IMR-90 (cell line): ENCODE data around the gene E4F1. TPM values are rescaled to one million over a fixed set of nuclear protein-coding genes. Genes with fewer than 3 reads are reported as not detected.

ENCODE experiments used
- ATAC-seq: fragments of 200-7000 bp; cut with Tn5 transposase; 2 replicates; pipeline ENCODE4 v1.9.1; 2020; ENCODE audit warnings: low read depth, mild to moderate bottlenecking, moderate library complexity
- BruUV-seq: library from RNA; stranded (reverse); fragments of 400-500 nt; replicated peaks from 2 replicates; lab custom pipeline; 2021; lab: Mats Ljungman, UMichigan
- CTCF ChIA-PET: fragments of 300-600 bp; formaldehyde crosslinking; extraction: SDS; loops from one replicate; lab custom pipeline; 2021; ENCODE audit warnings: antibody characterized with exemption; lab: Yijun Ruan, JAX
- POLR2A ChIA-PET: fragments of 300-600 bp; sonication (Branson Sonifier 250); formaldehyde crosslinking; loops from one replicate; lab custom pipeline; 2022; ENCODE audit warnings: antibody characterized with exemption; ENCODE audit not compliant: unreplicated experiment; lab: Charles Lee
- DNase-seq: peaks from one replicate; pipeline ENCODE4 v3.0.0; 2013
- H2AFZ ChIP-seq: replicated peaks from 2 replicates; pipeline ENCODE3; 2013; ENCODE audit warnings: low read length, mild to moderate bottlenecking; ENCODE audit not compliant: poor library complexity
- H2AK5ac ChIP-seq: 2 replicates; pipeline ENCODE4 v1.6.1; 2013; ENCODE audit warnings: low read depth, low read length, inconsistent platforms
- H2AK9ac ChIP-seq: replicated peaks from 2 replicates; pipeline ENCODE3; 2013; ENCODE audit warnings: mild to moderate bottlenecking, low read depth, low read length, moderate library complexity; ENCODE audit not compliant: poor library complexity
- H2BK120ac ChIP-seq: 2 replicates; pipeline ENCODE4 v1.6.1; 2013; ENCODE audit warnings: low read depth, low read length, inconsistent platforms
- H2BK15ac ChIP-seq: 3 replicates; pipeline ENCODE4 v1.6.1; 2013; ENCODE audit warnings: low read depth, low read length, inconsistent platforms
- H2BK20ac ChIP-seq: 2 replicates; pipeline ENCODE4 v1.6.1; 2013; ENCODE audit warnings: low read depth, mild to moderate bottlenecking, inconsistent platforms, low read length, moderate library complexity
- H2BK5ac ChIP-seq: 2 replicates; pipeline ENCODE4 v1.6.1; 2013; ENCODE audit warnings: mild to moderate bottlenecking, low read depth, low read length, inconsistent platforms; ENCODE audit not compliant: poor library complexity, severe bottlenecking
- H3K14ac ChIP-seq: replicated peaks from 2 replicates; pipeline ENCODE4 v1.6.1; 2013; ENCODE audit warnings: low read depth, low read length, inconsistent platforms
- H3K18ac ChIP-seq: 2 replicates; pipeline ENCODE4 v1.6.1; 2013; ENCODE audit warnings: low read depth, low read length, control low read depth
- H3K23ac ChIP-seq: 2 replicates; pipeline ENCODE4 v1.6.1; 2013; ENCODE audit warnings: low read depth, low read length, inconsistent platforms
- H3K27ac ChIP-seq: 2 replicates; pipeline ENCODE4 v1.5.1; 2013; ENCODE audit warnings: mild to moderate bottlenecking, control low read depth, low read length; ENCODE audit not compliant: insufficient read depth
- H3K27me3 ChIP-seq: 2 replicates; pipeline ENCODE4 v1.6.1; 2013; ENCODE audit warnings: low read length; ENCODE audit not compliant: control insufficient read depth, insufficient read depth
- H3K36me3 ChIP-seq: 2 replicates; pipeline ENCODE4 v1.6.1; 2013; ENCODE audit warnings: low read length, mixed read lengths; ENCODE audit not compliant: control insufficient read depth, insufficient read depth
- H3K4ac ChIP-seq: 2 replicates; pipeline ENCODE4 v1.6.1; 2013; ENCODE audit warnings: low read depth, low read length, inconsistent platforms
- H3K4me1 ChIP-seq: 2 replicates; pipeline ENCODE4 v1.6.1; 2013; ENCODE audit warnings: low read length, mixed read lengths; ENCODE audit not compliant: control insufficient read depth, insufficient read depth
- H3K4me2 ChIP-seq: 2 replicates; pipeline ENCODE4 v1.6.1; 2013; ENCODE audit warnings: low read depth, mild to moderate bottlenecking, control low read depth, low read length, moderate library complexity
- H3K4me3 ChIP-seq: 2 replicates; pipeline ENCODE4 v1.5.1; 2013; ENCODE audit warnings: low read depth, mild to moderate bottlenecking, control low read depth, low read length, moderate library complexity; ENCODE audit not compliant: insufficient read depth
- H3K56ac ChIP-seq: 2 replicates; pipeline ENCODE4 v1.6.1; 2013; ENCODE audit warnings: low read length, inconsistent platforms; ENCODE audit not compliant: insufficient read depth; ENCODE audit errors: extremely low read depth
- H3K79me1 ChIP-seq, 2 experiments: 2 replicates each; pipeline ENCODE4 v1.6.1; 2013; ENCODE audit warnings: low read length in 2 of 2, inconsistent platforms in 1 of 2, low read depth in 1 of 2
- H3K9ac ChIP-seq: 2 replicates; pipeline ENCODE4 v1.6.1; 2013; ENCODE audit warnings: low read depth, low read length, control low read depth
- H3K9me1 ChIP-seq: 2 replicates; pipeline ENCODE4 v1.6.1; 2013; ENCODE audit warnings: low read length, inconsistent platforms; ENCODE audit not compliant: insufficient read depth
- H3K9me3 ChIP-seq: 2 replicates; pipeline ENCODE4 v1.6.1; 2013; ENCODE audit warnings: low read length; ENCODE audit not compliant: control insufficient read depth, insufficient read depth
- H4K20me1 ChIP-seq: 2 replicates; pipeline ENCODE4 v1.6.1; 2013; ENCODE audit warnings: low read length, inconsistent platforms; ENCODE audit not compliant: insufficient read depth
- H4K5ac ChIP-seq: 2 replicates; pipeline ENCODE4 v1.6.1; 2013; ENCODE audit warnings: mild to moderate bottlenecking, low read depth, low read length, control low read depth
- H4K8ac ChIP-seq, 2 experiments: 2 replicates each; pipeline ENCODE4 v1.6.1; 2013; ENCODE audit warnings: low read depth in 2 of 2, low read length in 2 of 2, control low read depth in 1 of 2, inconsistent platforms in 1 of 2
- H4K91ac ChIP-seq: 2 replicates; pipeline ENCODE4 v1.6.1; 2013; ENCODE audit warnings: low read depth, low read length, inconsistent platforms; ENCODE audit not compliant: insufficient read depth
- CEBPB ChIP-seq: IDR thresholded peaks from 2 replicates; pipeline ENCODE4 v1.6.1; 2012; ENCODE audit warnings: low read depth, low read length, improper control_type of control experiment
- CHD1 ChIP-seq: IDR thresholded peaks from 2 replicates; pipeline ENCODE4 v1.6.1; 2012; ENCODE audit warnings: low read depth, low read length, improper control_type of control experiment
- FOS ChIP-seq: fragments of 150-350 bp; IDR thresholded peaks from 2 replicates; pipeline ENCODE4 v1.6.1; 2016; ENCODE audit warnings: low read depth, low read length
- MAFK ChIP-seq: IDR thresholded peaks from 2 replicates; pipeline ENCODE4 v1.6.1; 2012; ENCODE audit warnings: low read depth, low read length, improper control_type of control experiment
- MAZ ChIP-seq: IDR thresholded peaks from 2 replicates; pipeline ENCODE4 v1.6.1; 2012; ENCODE audit warnings: low read depth, mild to moderate bottlenecking, low read length, improper control_type of control experiment, moderate library complexity, borderline replicate concordance
- MXI1 ChIP-seq: IDR thresholded peaks from 2 replicates; pipeline ENCODE4 v1.6.1; 2012; ENCODE audit warnings: low read depth, mild to moderate bottlenecking, low read length, moderate library complexity, borderline replicate concordance
- POLR2A ChIP-seq: IDR thresholded peaks from 2 replicates; pipeline ENCODE4 v1.6.1; 2012; ENCODE audit warnings: mild to moderate bottlenecking, low read depth, low read length
- RAD21 ChIP-seq: IDR thresholded peaks from 2 replicates; pipeline ENCODE4 v1.6.1; 2012; ENCODE audit warnings: low read length, improper control_type of control experiment
- RCOR1 ChIP-seq: IDR thresholded peaks from 2 replicates; pipeline ENCODE4 v1.6.1; 2012; ENCODE audit warnings: mild to moderate bottlenecking, low read length, improper control_type of control experiment; ENCODE audit not compliant: insufficient replicate concordance
- SMC3 ChIP-seq: fragments of 150-350 bp; IDR thresholded peaks from 2 replicates; pipeline ENCODE4 v1.6.1; 2016; ENCODE audit warnings: low read depth, mild to moderate bottlenecking, antibody characterized with exemption, low read length, moderate library complexity
- USF2 ChIP-seq: fragments of 150-350 bp; IDR thresholded peaks from 2 replicates; pipeline ENCODE4 v1.6.1; 2017; ENCODE audit warnings: mild to moderate bottlenecking, antibody characterized with exemption, low read length, low read depth
- WGBS, 2 experiments: methylation state at CpG; one replicate each; pipeline versions ENCODE4 v1.1.5 to v1.1.7; 2013; ENCODE audit warnings: missing lambda C conversion rate in 2 of 2; ENCODE audit not compliant: insufficient read length in 1 of 2; ENCODE audit errors: extremely low coverage in 2 of 2; 5-methylcytosine and 5-hydroxymethylcytosine counted together
- dilution Hi-C: fragments of 300-500 bp; cut with HindIII; formaldehyde crosslinking; loops from one replicate; pipeline ENCODE4 v1.14.3; 2018; ENCODE audit warnings: low sequenced_read_pairs; ENCODE audit not compliant: unreplicated experiment
- in situ Hi-C: fragments of 300-500 bp; cut with MboI; formaldehyde crosslinking; loops from 3 replicates; pipeline ENCODE4 v1.14.3; 2019; ENCODE audit warnings: low sequenced_read_pairs, inconsistent platforms, mixed read lengths
- intact Hi-C: fragments of 100-400 bp; cut with micrococcal nuclease; formaldehyde crosslinking; loops from 2 replicates; pipeline ENCODE4 v1.10.0; 2022
- polyA plus RNA-seq, 3 experiments: library from polyadenylated mRNA; depleted of rRNA; stranded (reverse); fragments of >200 nt; gene quantifications; 2 replicates each; pipeline ENCODE4 v1.2.3, GENCODE V29; 2012; ENCODE audit warnings: low replicate concordance in 1 of 3
- total RNA-seq: library from RNA; depleted of rRNA; stranded (reverse); fragments of >200 nt; gene quantifications from 2 replicates; pipeline ENCODE4 v1.2.3, GENCODE V29; 2012
- TF ChIP-seq, protein P1 (sequence below): fragments of 150-350 bp; IDR thresholded peaks from 2 replicates; pipeline ENCODE4 v1.6.1; 2016; ENCODE audit warnings: low read depth, mild to moderate bottlenecking, low read length, moderate library complexity, borderline replicate concordance

E4F1 gene
- total and polyA plus RNA-seq, 2 of the 4 experiments (the other 2 are of a cell fraction), result 13.1 to 33.0 TPM

DNA sequence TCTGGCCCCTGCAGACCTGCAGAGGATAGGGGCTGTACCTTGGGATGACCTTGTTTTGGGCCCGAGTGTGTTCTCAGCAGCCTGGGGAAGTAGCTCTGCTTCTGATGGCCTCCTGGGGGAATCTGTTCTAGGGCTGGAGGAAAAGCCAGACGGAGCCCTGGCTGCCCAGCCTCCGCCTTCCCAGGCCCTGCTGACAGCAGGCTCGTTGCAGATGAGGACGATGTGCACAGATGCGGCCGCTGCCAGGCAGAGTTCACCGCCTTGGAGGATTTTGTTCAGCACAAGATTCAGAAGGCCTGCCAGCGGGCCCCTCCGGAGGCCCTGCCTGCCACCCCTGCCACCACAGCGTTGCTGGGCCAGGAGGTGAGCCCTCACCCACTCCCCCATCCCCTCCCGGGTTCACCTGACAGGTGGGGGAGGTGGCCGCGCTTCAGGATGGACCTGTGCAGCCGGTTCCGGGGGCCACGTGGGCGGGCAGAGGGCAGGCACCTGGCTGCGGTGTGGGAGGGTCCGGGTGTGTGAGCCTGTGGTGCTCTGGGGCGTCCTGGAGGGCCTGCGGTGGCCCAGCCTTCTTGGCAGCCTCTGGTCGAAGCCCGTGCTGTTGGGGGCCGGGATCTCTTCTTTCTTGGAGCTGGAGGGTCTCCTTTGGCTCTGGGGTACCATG lies 4.9 kb downstream of the E4F1 start:
- peaks cover 12% of the 10 kb centered on the region for H3K4me1 ChIP-seq
- H2AK5ac ChIP-seq, result no peak overlapping the region
- peaks cover 24% of the 10 kb centered on the region for H4K20me1 ChIP-seq
- no peak overlapping the region for H4K8ac ChIP-seq
- intact Hi-C loops (no loop called here), in situ Hi-C loops (no loop called here), dilution Hi-C loops (no loop called here)
- no peak overlapping the region for H3K27ac ChIP-seq
- H4K5ac ChIP-seq, result no peak overlapping the region
- ATAC-seq (no peak), DNase-seq (no peak)
- no peaks in the 10 kb centered on the region for H3K27me3 ChIP-seq
- ChIA-PET POLR2A (no interaction called here), CTCF (no interaction called here)
- peaks cover 15% of the 10 kb centered on the region; the same call in 1 of the 2 replicates for H3K9me1 ChIP-seq
- BruUV-seq, result no TSS peak
- H3K4me3 ChIP-seq, result no peak overlapping the region
- H3K18ac ChIP-seq, result no peak overlapping the region
- H3K9ac ChIP-seq, result no peak overlapping the region
- no peaks in the 10 kb centered on the region for H3K9me3 ChIP-seq
- H2BK120ac ChIP-seq, result no peak overlapping the region
- no peak for TF ChIP-seq USF2
- no peak for TF ChIP-seq RCOR1
- TF ChIP-seq, protein P1, sequence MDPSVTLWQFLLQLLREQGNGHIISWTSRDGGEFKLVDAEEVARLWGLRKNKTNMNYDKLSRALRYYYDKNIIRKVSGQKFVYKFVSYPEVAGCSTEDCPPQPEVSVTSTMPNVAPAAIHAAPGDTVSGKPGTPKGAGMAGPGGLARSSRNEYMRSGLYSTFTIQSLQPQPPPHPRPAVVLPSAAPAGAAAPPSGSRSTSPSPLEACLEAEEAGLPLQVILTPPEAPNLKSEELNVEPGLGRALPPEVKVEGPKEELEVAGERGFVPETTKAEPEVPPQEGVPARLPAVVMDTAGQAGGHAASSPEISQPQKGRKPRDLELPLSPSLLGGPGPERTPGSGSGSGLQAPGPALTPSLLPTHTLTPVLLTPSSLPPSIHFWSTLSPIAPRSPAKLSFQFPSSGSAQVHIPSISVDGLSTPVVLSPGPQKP, result no peak
- TF ChIP-seq POLR2A, result no peak
- TF ChIP-seq CHD1, result no peak
- TF ChIP-seq RAD21, result no peak
- TF ChIP-seq MAZ, result no peak
- TF ChIP-seq MXI1, result no peak
- TF ChIP-seq MAFK, result no peak
- no peak for TF ChIP-seq CEBPB
- TF ChIP-seq SMC3, result no peak
- no peak for TF ChIP-seq FOS
- H2AK9ac ChIP-seq, result no peak overlapping the region
- no peak overlapping the region for H3K4ac ChIP-seq
- peaks cover 42% of the 10 kb centered on the region for H3K36me3 ChIP-seq
- 75% methylated on average over 1 of the region's 25 CpGs; no CpG with 5 or more reads in 1 of the 2 experiments for WGBS, 2 experiments
- H3K23ac ChIP-seq, result no peak overlapping the region
- no peak overlapping the region for H2AFZ ChIP-seq
- H2BK20ac ChIP-seq, result no peak overlapping the region
- no peak overlapping the region for H2BK5ac ChIP-seq
- H4K91ac ChIP-seq, result no peak overlapping the region
- H3K56ac ChIP-seq, result no peak overlapping the region
- no peak overlapping the region for H3K4me2 ChIP-seq
- H3K79me1 ChIP-seq, result peaks cover 2 to 45% of the 10 kb centered on the region in 2 experiments; a peak in 3 of 4 replicates
- no peak overlapping the region for H3K14ac ChIP-seq
- no peak overlapping the region for H2BK15ac ChIP-seq
